Chondrocyte (in vitro differentiated cells): Measurements from ENCODE around the gene IL31RA. TPM values are rescaled to one million over a fixed set of nuclear protein-coding genes. Genes with fewer than 3 reads are reported as not detected.

Experiments
- DNase-seq: peaks from one replicate; pipeline ENCODE4 v3.0.0; 2021; ENCODE audit warnings: mixed read lengths, low spot score
- H3K27ac Mint-ChIP-seq: one replicate; pipeline ENCODE4 v1.8.0; 2021; ENCODE audit warnings: mild to moderate bottlenecking, moderate library complexity, mixed read lengths; ENCODE audit not compliant: unreplicated experiment
- H3K27me3 Mint-ChIP-seq: 2 replicates; pipeline ENCODE4 v1.8.0; 2021; ENCODE audit warnings: low read depth, mixed read lengths
- H3K36me3 Mint-ChIP-seq: 2 replicates; pipeline ENCODE4 v1.8.0; 2021; ENCODE audit warnings: low read depth, mixed read lengths
- H3K4me1 Mint-ChIP-seq: 2 replicates; pipeline ENCODE4 v1.8.0; 2021; ENCODE audit warnings: low read depth, mild to moderate bottlenecking, mixed read lengths
- H3K4me3 Mint-ChIP-seq: one replicate; pipeline ENCODE4 v1.8.0; 2021; ENCODE audit warnings: mild to moderate bottlenecking, moderate library complexity, mixed read lengths; ENCODE audit not compliant: unreplicated experiment
- H3K9me3 Mint-ChIP-seq: 2 replicates; pipeline ENCODE4 v1.8.0; 2021; ENCODE audit warnings: low read depth, mixed read lengths
- CTCF ChIP-seq: fragments of 200-600 bp; sonication (generic); IDR thresholded peaks from 2 replicates; pipeline ENCODE4 v1.5.0; 2021; ENCODE audit warnings: antibody characterized with exemption, mild to moderate bottlenecking, moderate library complexity
- total RNA-seq: library from RNA; stranded (reverse); gene quantifications from 3 replicates; pipeline ENCODE4 v1.2.1, GENCODE V29; 2021

Gene IL31RA
- total RNA-seq, 1 donor from 2014 or later = 1.9 TPM

GRCh38 chr5:55897905-55898304 is 46.7 kb downstream of the IL31RA start:
- TF ChIP-seq CTCF = no peak
- Mint-ChIP-seq H3K9me3 (no peaks in the 10 kb centered on the region), H3K4me1 (peaks cover 39% of the 10 kb centered on the region), H3K27ac (peak overlapping the region; percentile 86), H3K4me3 (peak overlapping the region; percentile 63), H3K27me3 (no peaks in the 10 kb centered on the region), H3K36me3 (no peaks in the 10 kb centered on the region)
- DNase-seq = no peak

- Mint-ChIP-seq H3K4me3 (no peak overlapping the region), H3K9me3 (no peaks in the 10 kb centered on the region), H3K4me1 (peaks cover 45% of the 10 kb centered on the region), H3K27ac (no peak overlapping the region), H3K27me3 (no peaks in the 10 kb centered on the region), H3K36me3 (no peaks in the 10 kb centered on the region)
- no peak for DNase-seq
- TF ChIP-seq CTCF = no peak
Measured at GRCh38 chr5:55899344-55899743, 48.2 kb downstream of the IL31RA start.

GRCh38 chr5:55900068-55900467 is 48.9 kb downstream of the IL31RA start:
- TF ChIP-seq CTCF = no peak
- DNase-seq = no peak
- Mint-ChIP-seq H3K4me3 (no peak overlapping the region), H3K36me3 (no peaks in the 10 kb centered on the region), H3K27me3 (no peaks in the 10 kb centered on the region), H3K9me3 (no peaks in the 10 kb centered on the region), H3K4me1 (peaks cover 46% of the 10 kb centered on the region), H3K27ac (no peak overlapping the region)

- no peaks in the 10 kb centered on the region for H3K27me3 Mint-ChIP-seq
- no peak for DNase-seq
- TF ChIP-seq CTCF = no peak
- no peaks in the 10 kb centered on the region for H3K36me3 Mint-ChIP-seq
- no peak overlapping the region for H3K4me3 Mint-ChIP-seq
- no peaks in the 10 kb centered on the region for H3K9me3 Mint-ChIP-seq
- H3K27ac Mint-ChIP-seq = no peak overlapping the region
- peaks cover 48% of the 10 kb centered on the region for H3K4me1 Mint-ChIP-seq
Measured at GRCh38 chr5:55900776-55901175, 49.6 kb downstream of the IL31RA start.

GRCh38 chr5:55902696-55903095 is 51.5 kb downstream of the IL31RA start:
- Mint-ChIP-seq H3K4me1 (peaks cover 41% of the 10 kb centered on the region), H3K27me3 (no peaks in the 10 kb centered on the region), H3K9me3 (no peaks in the 10 kb centered on the region), H3K4me3 (no peak overlapping the region), H3K36me3 (no peaks in the 10 kb centered on the region), H3K27ac (no peak overlapping the region)
- no peak for TF ChIP-seq CTCF
- no peak for DNase-seq
